ENCODE results near the gene FAM53C.

Gene FAM53C

DNA sequence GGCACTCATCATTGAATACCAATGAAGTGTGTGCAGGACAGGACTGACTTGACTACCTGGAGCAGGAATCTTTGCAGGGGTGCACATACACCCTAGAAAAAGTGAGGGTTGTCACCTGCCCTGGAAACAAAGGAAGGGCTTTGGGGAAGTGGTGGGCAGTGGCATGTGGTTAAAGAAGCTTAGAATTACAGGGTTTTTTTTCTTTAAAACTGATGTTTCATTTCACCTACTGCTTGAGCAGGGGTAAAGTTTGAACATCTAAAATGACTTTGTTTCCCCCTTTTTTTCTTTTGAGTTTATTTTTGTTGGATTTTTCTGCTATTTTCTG, 12.5 kb downstream of the FAM53C start:
- Histone ChIP-seq H3K4me1 (ENCODE audit: control insufficient read depth, insufficient read depth, low read length, poor library complexity, severe bottlenecking) (peaks cover 15% of the 10 kb centered on the region), H3K36me3 (ENCODE audit: control insufficient read depth, insufficient read depth, low read length) (peaks cover 17% of the 10 kb centered on the region), H3K9me3 (ENCODE audit: control insufficient read depth, low read length) (no peaks in the 10 kb centered on the region), H3K27me3 (replicated peaks; ENCODE audit: control insufficient read depth, insufficient read depth, low read length, poor library complexity, severe bottlenecking) (no peaks in the 10 kb centered on the region), H3K4me3 (ENCODE audit: insufficient read depth, low read depth, low read length, poor library complexity, severe bottlenecking) (no peak overlapping the region), H3K27ac (ENCODE audit: insufficient read depth, low read length, poor library complexity, severe bottlenecking) (no peak overlapping the region)
- no peak for DNase-seq

DNA sequence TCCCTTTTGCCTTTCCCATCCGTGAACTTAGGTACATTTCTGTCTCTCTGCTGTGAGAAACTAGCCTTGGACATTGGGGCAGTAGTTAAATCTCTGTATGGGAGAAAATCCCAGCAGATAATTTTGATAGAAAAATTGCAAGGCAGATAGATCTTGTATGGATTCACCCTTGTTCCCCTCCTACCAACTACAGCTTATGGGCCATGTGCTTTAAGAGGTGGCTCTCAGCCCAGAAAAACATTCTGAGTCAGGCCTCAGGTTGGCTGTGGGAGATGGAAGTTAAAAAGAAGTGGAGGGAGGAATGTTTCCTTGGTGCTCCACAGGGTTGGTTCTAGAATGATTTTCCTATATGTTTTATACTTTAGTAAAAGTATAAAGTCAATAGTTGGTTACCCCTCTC, 13.0 kb downstream of the FAM53C start:
- Histone ChIP-seq H3K27ac (ENCODE audit: insufficient read depth, low read length, poor library complexity, severe bottlenecking) (no peak overlapping the region), H3K36me3 (ENCODE audit: control insufficient read depth, insufficient read depth, low read length) (peaks cover 11% of the 10 kb centered on the region), H3K27me3 (replicated peaks; ENCODE audit: control insufficient read depth, insufficient read depth, low read length, poor library complexity, severe bottlenecking) (no peaks in the 10 kb centered on the region), H3K9me3 (ENCODE audit: control insufficient read depth, low read length) (no peaks in the 10 kb centered on the region), H3K4me3 (ENCODE audit: insufficient read depth, low read depth, low read length, poor library complexity, severe bottlenecking) (no peak overlapping the region), H3K4me1 (ENCODE audit: control insufficient read depth, insufficient read depth, low read length, poor library complexity, severe bottlenecking) (peaks cover 15% of the 10 kb centered on the region)
- DNase-seq = no peak

DNA sequence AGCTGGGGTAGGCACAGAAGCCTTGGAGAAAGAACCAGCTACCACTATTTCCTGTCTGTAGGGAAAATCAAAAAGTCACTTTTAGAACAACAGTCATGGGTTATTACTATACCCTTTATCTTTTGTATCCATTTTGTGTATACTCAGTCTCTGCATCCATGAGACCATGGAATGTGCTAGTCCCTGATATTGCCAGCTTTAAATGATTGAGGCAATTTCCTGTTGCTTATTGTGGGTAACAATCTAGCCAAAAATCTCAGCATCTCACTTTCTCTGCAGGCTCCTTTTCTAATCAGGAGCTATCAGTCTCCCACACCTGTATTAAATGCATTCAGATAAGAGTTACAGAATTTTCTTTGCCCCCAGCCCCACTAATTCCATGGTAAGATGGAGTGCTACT, 13.5 kb downstream of the FAM53C start:
- H3K27me3 ChIP-seq (replicated peaks; ENCODE audit: control insufficient read depth, insufficient read depth, low read length, poor library complexity, severe bottlenecking) = no peaks in the 10 kb centered on the region
- peaks cover 11% of the 10 kb centered on the region for H3K36me3 ChIP-seq (ENCODE audit: control insufficient read depth, insufficient read depth, low read length)
- H3K4me3 ChIP-seq (ENCODE audit: insufficient read depth, low read depth, low read length, poor library complexity, severe bottlenecking) = no peak overlapping the region
- peaks cover 15% of the 10 kb centered on the region for H3K4me1 ChIP-seq (ENCODE audit: control insufficient read depth, insufficient read depth, low read length, poor library complexity, severe bottlenecking)
- H3K9me3 ChIP-seq (ENCODE audit: control insufficient read depth, low read length) = no peaks in the 10 kb centered on the region
- H3K27ac ChIP-seq (ENCODE audit: insufficient read depth, low read length, poor library complexity, severe bottlenecking) = no peak overlapping the region
- DNase-seq = no peak

DNA sequence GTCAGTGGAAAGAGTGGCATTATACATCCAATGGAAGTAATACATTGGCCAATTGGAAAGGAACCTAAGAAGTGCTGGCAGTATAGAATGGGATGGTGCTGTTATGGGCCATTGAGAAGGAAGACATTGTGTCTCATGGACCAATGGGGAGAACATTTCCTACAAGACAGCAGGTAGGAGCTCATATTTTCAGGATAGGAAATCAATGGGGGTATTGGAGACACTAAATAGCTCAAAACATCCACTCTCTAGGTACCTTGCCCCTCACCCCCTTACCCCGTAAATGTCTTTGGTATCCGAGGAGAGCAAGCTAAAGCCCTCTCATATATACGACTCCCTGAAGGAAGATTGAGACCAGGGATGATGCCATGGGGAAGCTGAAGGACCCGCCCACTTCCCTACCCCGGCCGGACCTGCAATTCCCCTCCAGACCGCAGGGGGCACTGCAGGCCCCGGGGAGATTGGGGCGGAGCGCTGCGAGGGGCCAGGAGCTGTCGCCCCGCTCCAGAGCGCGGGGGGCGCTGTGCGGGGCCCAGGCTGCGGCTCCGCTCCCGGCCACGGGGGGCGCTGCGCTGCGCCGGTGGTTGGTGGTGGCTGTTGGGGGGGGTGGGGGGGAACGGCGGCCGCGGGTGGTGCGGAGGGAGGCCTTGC, 14.1 kb downstream of the FAM53C start, which contains the start of gene KDM3B:
KDM3B (plus strand) TSS at position 615 of the 651 bp plus-strand sequence. CDS start 111 bp downstream, outside the sequence.
- peak; percentile 85 to 88 (median 86) for DNase-seq
- peak within 1 kb of the TSS; percentile 81 for H3K27ac ChIP-seq (ENCODE audit: insufficient read depth, low read length, poor library complexity, severe bottlenecking)
- peaks cover 4% of the 10 kb centered on the region for H3K36me3 ChIP-seq (ENCODE audit: control insufficient read depth, insufficient read depth, low read length)
- peak within 1 kb of the TSS; percentile 89 for H3K4me3 ChIP-seq (ENCODE audit: insufficient read depth, low read depth, low read length, poor library complexity, severe bottlenecking)
- peaks cover 15% of the 10 kb centered on the region for H3K4me1 ChIP-seq (ENCODE audit: control insufficient read depth, insufficient read depth, low read length, poor library complexity, severe bottlenecking)
- no peaks in the 10 kb centered on the region for H3K27me3 ChIP-seq (replicated peaks; ENCODE audit: control insufficient read depth, insufficient read depth, low read length, poor library complexity, severe bottlenecking)
- H3K9me3 ChIP-seq (ENCODE audit: control insufficient read depth, low read length) = no peaks in the 10 kb centered on the region

DNA sequence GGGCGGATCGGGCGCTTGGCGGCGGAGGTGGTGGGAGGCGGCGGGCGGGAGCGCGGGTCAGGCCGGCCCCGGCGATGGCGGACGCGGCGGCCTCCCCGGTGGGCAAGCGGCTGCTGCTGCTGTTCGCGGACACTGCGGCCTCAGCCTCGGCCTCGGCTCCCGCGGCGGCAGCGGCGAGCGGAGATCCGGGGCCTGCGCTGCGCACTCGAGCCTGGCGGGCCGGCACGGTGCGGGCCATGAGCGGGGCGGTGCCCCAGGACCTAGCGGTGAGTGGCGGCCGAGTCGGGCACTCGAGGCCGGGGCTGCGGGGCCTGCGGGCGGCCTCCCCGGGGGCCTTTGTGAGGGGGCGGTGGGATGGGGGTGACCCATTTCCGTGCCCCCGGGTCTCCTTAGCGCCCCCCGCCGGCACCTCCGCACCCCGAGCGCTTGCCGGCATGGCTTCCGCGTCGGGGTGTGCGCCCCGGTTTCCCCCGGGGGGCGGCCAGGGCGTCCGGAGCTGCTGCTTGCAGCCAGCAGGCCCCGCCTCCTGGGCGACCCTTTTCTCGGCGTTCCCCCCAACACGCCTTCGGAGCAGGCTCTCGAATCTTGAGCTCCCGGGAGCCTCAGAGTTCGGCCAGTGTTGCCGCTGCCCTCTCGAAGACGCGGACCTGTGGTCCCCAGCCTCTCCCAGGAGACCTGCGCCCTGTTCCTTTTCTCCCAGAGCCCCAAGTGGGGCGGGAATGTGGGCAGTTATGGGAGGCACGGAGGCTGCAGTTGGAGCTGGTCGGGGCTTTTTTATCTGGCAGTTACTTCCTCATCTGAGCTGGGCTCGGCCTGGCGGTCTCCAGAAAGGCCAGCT, 14.9 kb downstream of the FAM53C start:
- peaks cover 15% of the 10 kb centered on the region for H3K4me1 ChIP-seq (ENCODE audit: control insufficient read depth, insufficient read depth, low read length, poor library complexity, severe bottlenecking)
- peak overlapping the region; percentile 89 for H3K4me3 ChIP-seq (ENCODE audit: insufficient read depth, low read depth, low read length, poor library complexity, severe bottlenecking)
- no peaks in the 10 kb centered on the region for H3K27me3 ChIP-seq (replicated peaks; ENCODE audit: control insufficient read depth, insufficient read depth, low read length, poor library complexity, severe bottlenecking)
- peak overlapping the region; percentile 81 for H3K27ac ChIP-seq (ENCODE audit: insufficient read depth, low read length, poor library complexity, severe bottlenecking)
- no peaks in the 10 kb centered on the region for H3K36me3 ChIP-seq (ENCODE audit: control insufficient read depth, insufficient read depth, low read length)
- peak; percentile 59 to 68 (median 66) for DNase-seq
- H3K9me3 ChIP-seq (ENCODE audit: control insufficient read depth, low read length) = no peaks in the 10 kb centered on the region

DNA sequence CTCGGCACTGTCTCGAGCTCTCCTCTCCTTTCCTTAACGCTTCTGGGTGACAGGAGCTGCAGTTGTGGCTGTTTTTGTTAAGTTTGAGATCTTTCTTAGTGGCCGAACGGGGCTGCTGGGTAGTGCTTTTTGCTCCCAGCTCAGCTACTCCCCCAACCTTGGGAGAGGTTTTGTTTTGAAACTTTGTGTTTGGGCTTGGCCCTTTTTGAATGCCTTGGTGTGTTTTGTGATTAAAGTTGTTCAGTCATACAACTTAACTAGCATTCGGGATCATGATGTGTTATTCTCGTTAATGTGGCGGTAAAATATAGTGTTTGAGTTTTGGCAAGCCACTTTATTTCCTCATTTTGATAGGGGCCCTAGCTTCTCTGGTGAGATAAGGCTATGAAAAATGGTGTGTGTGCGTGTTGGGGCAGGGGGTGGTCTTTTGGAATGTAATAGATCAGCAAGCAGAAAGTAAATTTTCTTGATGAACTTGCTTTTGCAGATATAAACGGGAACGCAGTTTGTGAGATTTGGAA, 15.6 kb downstream of the FAM53C start:
- peak overlapping the region; percentile 89 for H3K4me3 ChIP-seq (ENCODE audit: insufficient read depth, low read depth, low read length, poor library complexity, severe bottlenecking)
- peak overlapping the region; percentile 81 for H3K27ac ChIP-seq (ENCODE audit: insufficient read depth, low read length, poor library complexity, severe bottlenecking)
- no peaks in the 10 kb centered on the region for H3K36me3 ChIP-seq (ENCODE audit: control insufficient read depth, insufficient read depth, low read length)
- no peaks in the 10 kb centered on the region for H3K9me3 ChIP-seq (ENCODE audit: control insufficient read depth, low read length)
- no peak for DNase-seq
- H3K4me1 ChIP-seq (ENCODE audit: control insufficient read depth, insufficient read depth, low read length, poor library complexity, severe bottlenecking) = peaks cover 15% of the 10 kb centered on the region
- H3K27me3 ChIP-seq (replicated peaks; ENCODE audit: control insufficient read depth, insufficient read depth, low read length, poor library complexity, severe bottlenecking) = no peaks in the 10 kb centered on the region

DNA sequence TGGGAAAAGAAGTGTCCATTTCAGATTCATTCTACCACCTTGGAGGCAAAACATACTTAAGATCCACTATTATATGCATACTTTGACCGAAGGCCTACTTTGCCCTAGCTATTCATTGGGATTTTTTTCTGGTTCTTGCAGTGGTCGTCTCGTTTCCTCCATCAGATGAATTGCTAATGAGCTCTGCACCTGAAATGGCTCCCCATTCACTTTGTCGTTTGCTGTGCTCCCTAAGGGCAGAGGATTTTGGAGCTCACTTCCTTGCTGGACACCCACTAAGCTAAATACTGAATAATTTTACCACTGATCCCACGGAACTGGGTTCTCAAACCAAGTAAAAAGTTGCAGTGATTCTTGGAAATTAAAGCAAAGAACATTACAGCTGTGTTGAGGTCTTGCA, 16.3 kb downstream of the FAM53C start:
- Histone ChIP-seq H3K27ac (ENCODE audit: insufficient read depth, low read length, poor library complexity, severe bottlenecking) (peak overlapping the region; percentile 81), H3K4me3 (ENCODE audit: insufficient read depth, low read depth, low read length, poor library complexity, severe bottlenecking) (no peak overlapping the region), H3K9me3 (ENCODE audit: control insufficient read depth, low read length) (no peaks in the 10 kb centered on the region), H3K36me3 (ENCODE audit: control insufficient read depth, insufficient read depth, low read length) (no peaks in the 10 kb centered on the region), H3K4me1 (ENCODE audit: control insufficient read depth, insufficient read depth, low read length, poor library complexity, severe bottlenecking) (peaks cover 15% of the 10 kb centered on the region), H3K27me3 (replicated peaks; ENCODE audit: control insufficient read depth, insufficient read depth, low read length, poor library complexity, severe bottlenecking) (no peaks in the 10 kb centered on the region)
- no peak for DNase-seq

DNA sequence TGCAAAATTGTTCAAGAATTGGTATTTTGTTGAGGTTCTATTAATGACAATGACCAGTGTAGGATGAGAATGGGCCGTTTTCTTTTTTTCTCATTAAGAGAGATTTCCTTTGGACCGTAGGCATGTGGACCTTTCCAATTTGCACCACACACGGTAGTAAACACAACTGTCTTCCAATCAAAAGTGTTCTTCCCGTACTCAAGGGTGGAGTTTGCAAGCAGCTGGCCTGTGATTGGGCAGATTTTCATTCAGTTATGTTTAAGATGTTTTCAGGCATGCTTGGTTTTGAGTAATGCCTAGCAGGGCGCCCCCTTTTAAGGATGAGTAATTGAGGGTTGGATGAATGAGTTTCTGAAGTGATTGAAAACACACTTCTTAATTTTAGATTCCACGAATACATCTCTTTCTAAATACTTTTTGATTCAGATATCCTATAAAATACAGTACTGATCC, 16.9 kb downstream of the FAM53C start:
- DNase-seq = peak; percentile 27 to 48 (median 43)
- H3K27ac ChIP-seq (ENCODE audit: insufficient read depth, low read length, poor library complexity, severe bottlenecking) = no peak overlapping the region
- no peaks in the 10 kb centered on the region for H3K27me3 ChIP-seq (replicated peaks; ENCODE audit: control insufficient read depth, insufficient read depth, low read length, poor library complexity, severe bottlenecking)
- no peaks in the 10 kb centered on the region for H3K9me3 ChIP-seq (ENCODE audit: control insufficient read depth, low read length)
- H3K4me3 ChIP-seq (ENCODE audit: insufficient read depth, low read depth, low read length, poor library complexity, severe bottlenecking) = no peak overlapping the region
- H3K4me1 ChIP-seq (ENCODE audit: control insufficient read depth, insufficient read depth, low read length, poor library complexity, severe bottlenecking) = peaks cover 15% of the 10 kb centered on the region
- no peaks in the 10 kb centered on the region for H3K36me3 ChIP-seq (ENCODE audit: control insufficient read depth, insufficient read depth, low read length)

DNA sequence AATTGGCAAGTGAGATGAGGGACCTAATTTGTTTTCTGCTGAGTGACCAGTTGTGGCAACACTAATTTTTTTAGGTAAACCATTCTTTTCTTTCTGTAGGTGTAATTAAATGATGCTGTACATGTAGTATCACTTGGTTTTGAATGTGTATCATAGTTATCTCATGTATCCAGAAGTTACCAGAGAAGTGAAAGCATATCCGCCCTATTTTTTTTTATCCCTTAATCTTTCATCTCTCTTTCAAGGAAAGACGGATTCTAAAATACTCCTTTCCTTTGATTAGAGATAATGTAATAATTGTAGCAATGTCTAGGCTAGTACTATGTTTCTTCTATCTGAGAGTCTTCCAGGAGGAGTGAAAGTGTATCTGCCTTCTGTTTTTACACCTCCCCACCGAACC, 21.6 kb downstream of the FAM53C start:
- H3K27me3 ChIP-seq (replicated peaks; ENCODE audit: control insufficient read depth, insufficient read depth, low read length, poor library complexity, severe bottlenecking) = no peaks in the 10 kb centered on the region
- H3K27ac ChIP-seq (ENCODE audit: insufficient read depth, low read length, poor library complexity, severe bottlenecking) = no peak overlapping the region
- no peaks in the 10 kb centered on the region for H3K36me3 ChIP-seq (ENCODE audit: control insufficient read depth, insufficient read depth, low read length)
- no peaks in the 10 kb centered on the region for H3K9me3 ChIP-seq (ENCODE audit: control insufficient read depth, low read length)
- H3K4me3 ChIP-seq (ENCODE audit: insufficient read depth, low read depth, low read length, poor library complexity, severe bottlenecking) = no peak overlapping the region
- no peak for DNase-seq
- peaks cover 7% of the 10 kb centered on the region for H3K4me1 ChIP-seq (ENCODE audit: control insufficient read depth, insufficient read depth, low read length, poor library complexity, severe bottlenecking)

DNA sequence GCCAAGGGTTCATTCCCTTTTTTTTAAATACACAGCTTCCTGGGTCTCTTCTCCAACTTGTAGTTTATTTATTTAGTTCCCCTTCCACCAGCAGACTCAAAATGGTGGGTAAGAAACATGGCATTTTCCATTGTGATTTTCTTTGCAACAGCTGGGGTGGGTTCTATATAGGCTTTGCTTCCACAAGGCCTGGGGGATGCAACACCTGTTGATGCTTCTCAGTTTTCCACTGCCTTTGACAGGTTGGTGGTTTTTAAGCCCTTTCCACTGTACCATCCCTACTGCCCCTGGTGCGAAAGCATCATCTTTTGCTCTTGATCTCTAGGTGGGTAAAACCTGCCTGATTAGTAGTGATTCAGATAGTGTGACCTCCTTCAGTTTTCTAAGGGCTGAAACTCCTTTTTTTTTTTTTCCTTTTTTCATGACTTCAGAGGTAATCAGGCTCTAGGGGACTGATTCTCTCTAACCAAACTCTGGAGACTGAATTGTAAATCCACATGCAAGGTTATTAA, 22.9 kb downstream of the FAM53C start:
- no peak for DNase-seq
- Histone ChIP-seq H3K36me3 (ENCODE audit: control insufficient read depth, insufficient read depth, low read length) (no peaks in the 10 kb centered on the region), H3K4me3 (ENCODE audit: insufficient read depth, low read depth, low read length, poor library complexity, severe bottlenecking) (no peak overlapping the region), H3K9me3 (ENCODE audit: control insufficient read depth, low read length) (no peaks in the 10 kb centered on the region), H3K27ac (ENCODE audit: insufficient read depth, low read length, poor library complexity, severe bottlenecking) (no peak overlapping the region), H3K4me1 (ENCODE audit: control insufficient read depth, insufficient read depth, low read length, poor library complexity, severe bottlenecking) (no peaks in the 10 kb centered on the region), H3K27me3 (replicated peaks; ENCODE audit: control insufficient read depth, insufficient read depth, low read length, poor library complexity, severe bottlenecking) (no peaks in the 10 kb centered on the region)

Data from effector memory CD4-positive, alpha-beta T cell (primary cell).